Measurements from ENCODE around the gene ZNF622. TPM values are rescaled to one million over a fixed set of nuclear protein-coding genes. Genes with fewer than 3 reads are reported as not detected.
A peak's percentile ranks its signal among the peaks of the same experiment; 100 is the strongest.

Gene ZNF622
- total and polyA plus RNA-seq, 2 of the 13 experiments (the other 11 are each of a cell fraction or from before 2014, with no cell fraction given): 12.1 to 44.7 TPM

DNA sequence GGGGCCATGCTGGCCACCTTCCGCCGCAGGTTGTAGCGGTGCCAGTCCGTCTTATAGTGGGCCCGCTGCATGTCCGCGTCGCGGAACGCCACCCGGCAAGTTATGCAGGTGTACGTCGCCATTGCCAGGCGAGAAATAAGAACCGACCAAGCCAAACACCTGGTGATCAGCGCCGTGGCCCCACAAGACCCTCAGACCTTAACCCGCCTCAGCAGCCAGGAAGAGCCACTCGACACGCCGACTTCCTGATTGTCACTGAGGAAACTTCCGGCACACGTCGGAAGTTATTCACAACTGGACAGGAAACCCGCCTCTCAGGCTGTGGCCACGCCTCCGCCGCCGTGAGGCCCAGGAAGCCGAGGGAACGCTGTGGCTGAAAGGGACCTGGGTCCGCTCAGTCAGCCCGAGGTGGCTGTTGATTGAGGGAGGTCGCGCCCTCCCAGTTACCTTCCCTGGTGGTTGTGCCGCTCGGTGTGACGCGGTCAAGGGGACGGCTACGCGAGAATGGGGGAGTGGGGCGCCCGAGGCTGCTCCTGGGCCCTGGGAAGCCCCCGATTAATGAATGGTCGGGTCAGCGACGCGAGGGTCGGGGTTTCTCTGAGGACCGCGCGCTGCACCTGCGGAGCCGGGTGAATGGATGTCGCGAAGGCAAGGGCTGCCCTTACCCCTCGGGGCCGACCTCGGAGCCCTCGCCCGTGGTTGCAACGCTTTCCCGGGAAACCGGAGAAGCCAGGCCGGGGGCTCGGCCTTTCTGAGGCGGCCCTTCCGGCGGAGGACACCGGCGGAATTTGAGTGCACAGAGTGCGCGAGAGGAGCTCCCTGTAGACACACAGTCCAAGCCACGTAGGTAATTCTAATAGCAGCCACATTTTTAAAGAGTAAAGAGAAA, at the start of gene ZNF622 (continued):
- TF ChIP-seq, protein P1, sequence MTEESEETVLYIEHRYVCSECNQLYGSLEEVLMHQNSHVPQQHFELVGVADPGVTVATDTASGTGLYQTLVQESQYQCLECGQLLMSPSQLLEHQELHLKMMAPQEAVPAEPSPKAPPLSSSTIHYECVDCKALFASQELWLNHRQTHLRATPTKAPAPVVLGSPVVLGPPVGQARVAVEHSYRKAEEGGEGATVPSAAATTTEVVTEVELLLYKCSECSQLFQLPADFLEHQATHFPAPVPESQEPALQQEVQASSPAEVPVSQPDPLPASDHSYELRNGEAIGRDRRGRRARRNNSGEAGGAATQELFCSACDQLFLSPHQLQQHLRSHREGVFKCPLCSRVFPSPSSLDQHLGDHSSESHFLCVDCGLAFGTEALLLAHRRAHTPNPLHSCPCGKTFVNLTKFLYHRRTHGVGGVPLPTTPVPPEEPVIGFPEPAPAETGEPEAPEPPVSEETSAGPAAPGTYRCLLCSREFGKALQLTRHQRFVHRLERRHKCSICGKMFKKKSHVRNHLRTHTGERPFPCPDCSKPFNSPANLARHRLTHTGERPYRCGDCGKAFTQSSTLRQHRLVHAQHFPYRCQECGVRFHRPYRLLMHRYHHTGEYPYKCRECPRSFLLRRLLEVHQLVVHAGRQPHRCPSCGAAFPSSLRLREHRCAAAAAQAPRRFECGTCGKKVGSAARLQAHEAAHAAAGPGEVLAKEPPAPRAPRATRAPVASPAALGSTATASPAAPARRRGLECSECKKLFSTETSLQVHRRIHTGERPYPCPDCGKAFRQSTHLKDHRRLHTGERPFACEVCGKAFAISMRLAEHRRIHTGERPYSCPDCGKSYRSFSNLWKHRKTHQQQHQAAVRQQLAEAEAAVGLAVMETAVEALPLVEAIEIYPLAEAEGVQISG (CRISPR knock-in tag; IDR thresholded peaks at IDR 0.05): peak; percentile 93
- TF ChIP-seq ZNF296 (CRISPR knock-in tag; conservative IDR thresholded peaks at IDR 0.05): no peak
- no peak for TF ChIP-seq ZNF414 (CRISPR knock-in tag; IDR thresholded peaks at IDR 0.05)
- TF ChIP-seq ZNF367 (CRISPR knock-in tag; IDR thresholded peaks at IDR 0.05; ENCODE audit: borderline replicate concordance): no peak
- TF ChIP-seq, protein P2, sequence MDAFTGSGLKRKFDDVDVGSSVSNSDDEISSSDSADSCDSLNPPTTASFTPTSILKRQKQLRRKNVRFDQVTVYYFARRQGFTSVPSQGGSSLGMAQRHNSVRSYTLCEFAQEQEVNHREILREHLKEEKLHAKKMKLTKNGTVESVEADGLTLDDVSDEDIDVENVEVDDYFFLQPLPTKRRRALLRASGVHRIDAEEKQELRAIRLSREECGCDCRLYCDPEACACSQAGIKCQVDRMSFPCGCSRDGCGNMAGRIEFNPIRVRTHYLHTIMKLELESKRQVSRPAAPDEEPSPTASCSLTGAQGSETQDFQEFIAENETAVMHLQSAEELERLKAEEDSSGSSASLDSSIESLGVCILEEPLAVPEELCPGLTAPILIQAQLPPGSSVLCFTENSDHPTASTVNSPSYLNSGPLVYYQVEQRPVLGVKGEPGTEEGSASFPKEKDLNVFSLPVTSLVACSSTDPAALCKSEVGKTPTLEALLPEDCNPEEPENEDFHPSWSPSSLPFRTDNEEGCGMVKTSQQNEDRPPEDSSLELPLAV (CRISPR knock-in tag; conservative IDR thresholded peaks at IDR 0.05; ENCODE audit: low read depth): no peak
- peak; percentile 63; the same call in 1 of the 2 replicates for TF ChIP-seq ZNF143 (CRISPR knock-in tag; IDR thresholded peaks at IDR 0.05)
- no peak for TF ChIP-seq TAF15 (IDR thresholded peaks at IDR 0.05; ENCODE audit: low read depth, low read length, poor library complexity, severe bottlenecking)
- no peak for TF ChIP-seq PBX3 (CRISPR knock-in tag; IDR thresholded peaks at IDR 0.05; ENCODE audit: borderline replicate concordance)
- no peak for TF ChIP-seq SP1 (IDR thresholded peaks at IDR 0.05)
- peak; percentile 92 for TF ChIP-seq SP1 (CRISPR knock-in tag; IDR thresholded peaks at IDR 0.05)
- TF ChIP-seq JARID2 (CRISPR knock-in tag; IDR thresholded peaks at IDR 0.05; ENCODE audit: insufficient replicate concordance): no peak
- peak; percentile 93 for TF ChIP-seq SRSF1 (optimal IDR thresholded peaks at IDR 0.05; ENCODE audit: low read depth, low read length)
- TF ChIP-seq ZNF136 (CRISPR knock-in tag; IDR thresholded peaks at IDR 0.05; ENCODE audit: low read depth): no peak
- TF ChIP-seq HNF1B (CRISPR knock-in tag; IDR thresholded peaks at IDR 0.05): peak; percentile 81
- TF ChIP-seq, protein P3, sequence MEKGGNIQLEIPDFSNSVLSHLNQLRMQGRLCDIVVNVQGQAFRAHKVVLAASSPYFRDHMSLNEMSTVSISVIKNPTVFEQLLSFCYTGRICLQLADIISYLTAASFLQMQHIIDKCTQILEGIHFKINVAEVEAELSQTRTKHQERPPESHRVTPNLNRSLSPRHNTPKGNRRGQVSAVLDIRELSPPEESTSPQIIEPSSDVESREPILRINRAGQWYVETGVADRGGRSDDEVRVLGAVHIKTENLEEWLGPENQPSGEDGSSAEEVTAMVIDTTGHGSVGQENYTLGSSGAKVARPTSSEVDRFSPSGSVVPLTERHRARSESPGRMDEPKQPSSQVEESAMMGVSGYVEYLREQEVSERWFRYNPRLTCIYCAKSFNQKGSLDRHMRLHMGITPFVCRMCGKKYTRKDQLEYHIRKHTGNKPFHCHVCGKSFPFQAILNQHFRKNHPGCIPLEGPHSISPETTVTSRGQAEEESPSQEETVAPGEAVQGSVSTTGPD (CRISPR knock-in tag; IDR thresholded peaks at IDR 0.05): no peak
- no peak for TF ChIP-seq MAFF (IDR thresholded peaks at IDR 0.05; ENCODE audit: low read depth, low read length)
- TF ChIP-seq RBAK (CRISPR knock-in tag; IDR thresholded peaks at IDR 0.05): no peak
- TF ChIP-seq ZNF761 (CRISPR knock-in tag; conservative IDR thresholded peaks at IDR 0.05): 0 out of 2 replicates have a peak, but pooled peaks have one; percentile 54

All from HepG2 (cell line).